Esophagus muscularis mucosa (tissue), 3 donors: Measurements from ENCODE around the gene CCDC148.

ENCODE experiments used
- CTCF ChIP-seq, 3 experiments: fragments of 200-600 bp in 2 of 3; fragments of 450-650 bp in 1 of 3; sonication (generic) in 2 of 3; IDR thresholded peaks; one replicate each; pipeline ENCODE4 v1.5.1; 2017 to 2019; ENCODE audit warnings: antibody characterized with exemption in 3 of 3, mild to moderate bottlenecking in 2 of 3, moderate library complexity in 1 of 3
- POLR2A ChIP-seq: fragments of 450-650 bp; IDR thresholded peaks from one replicate; pipeline ENCODE4 v1.6.1; 2017; ENCODE audit warnings: antibody characterized with exemption, moderate library complexity, mild to moderate bottlenecking, low read depth

GRCh38 chr2:158317642-158318041 lies 138.9 kb downstream of the CCDC148 start:
- TF ChIP-seq CTCF (IDR thresholded peaks at IDR 0.05), result no peak
- no peak for TF ChIP-seq POLR2A
